GM20000 (cell line): Measurements from ENCODE around the gene TK2.
"Not testable (repeated sequence)": the region's sequence is repeated elsewhere in the genome, so short reads cannot be mapped to it uniquely, and the experiment has no call there.

Experiments used
- DNase-seq: peaks from one replicate; pipeline ENCODE4 v3.0.0; 2012; ENCODE audit warnings: low spot score
- TF ChIP-seq, protein P1 (sequence below): IDR thresholded peaks from 2 replicates; pipeline ENCODE4 v1.5.1; 2012; ENCODE audit warnings: mild to moderate bottlenecking, control low read depth; ENCODE audit errors: extremely low read depth, missing control alignments

Gene TK2

DNA sequence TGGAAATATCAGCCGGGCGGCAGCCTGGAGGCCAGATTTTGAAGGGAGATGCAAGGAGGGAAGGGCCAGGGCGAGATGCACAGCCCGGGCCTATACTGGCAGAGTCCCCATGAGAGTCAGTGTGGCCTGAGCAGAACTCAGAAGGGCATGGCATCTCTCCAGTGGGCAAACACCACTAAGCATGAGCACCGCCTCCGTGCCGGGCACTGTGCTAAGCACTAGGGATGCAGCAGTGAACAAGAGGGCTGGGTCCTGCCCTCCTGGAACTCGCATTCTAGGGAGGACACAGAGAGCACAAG lies 33.5 kb downstream of the TK2 start:
- TF ChIP-seq, protein P1, sequence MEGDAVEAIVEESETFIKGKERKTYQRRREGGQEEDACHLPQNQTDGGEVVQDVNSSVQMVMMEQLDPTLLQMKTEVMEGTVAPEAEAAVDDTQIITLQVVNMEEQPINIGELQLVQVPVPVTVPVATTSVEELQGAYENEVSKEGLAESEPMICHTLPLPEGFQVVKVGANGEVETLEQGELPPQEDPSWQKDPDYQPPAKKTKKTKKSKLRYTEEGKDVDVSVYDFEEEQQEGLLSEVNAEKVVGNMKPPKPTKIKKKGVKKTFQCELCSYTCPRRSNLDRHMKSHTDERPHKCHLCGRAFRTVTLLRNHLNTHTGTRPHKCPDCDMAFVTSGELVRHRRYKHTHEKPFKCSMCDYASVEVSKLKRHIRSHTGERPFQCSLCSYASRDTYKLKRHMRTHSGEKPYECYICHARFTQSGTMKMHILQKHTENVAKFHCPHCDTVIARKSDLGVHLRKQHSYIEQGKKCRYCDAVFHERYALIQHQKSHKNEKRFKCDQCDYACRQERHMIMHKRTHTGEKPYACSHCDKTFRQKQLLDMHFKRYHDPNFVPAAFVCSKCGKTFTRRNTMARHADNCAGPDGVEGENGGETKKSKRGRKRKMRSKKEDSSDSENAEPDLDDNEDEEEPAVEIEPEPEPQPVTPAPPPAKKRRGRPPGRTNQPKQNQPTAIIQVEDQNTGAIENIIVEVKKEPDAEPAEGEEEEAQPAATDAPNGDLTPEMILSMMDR: no peak
- no peak for DNase-seq

DNA sequence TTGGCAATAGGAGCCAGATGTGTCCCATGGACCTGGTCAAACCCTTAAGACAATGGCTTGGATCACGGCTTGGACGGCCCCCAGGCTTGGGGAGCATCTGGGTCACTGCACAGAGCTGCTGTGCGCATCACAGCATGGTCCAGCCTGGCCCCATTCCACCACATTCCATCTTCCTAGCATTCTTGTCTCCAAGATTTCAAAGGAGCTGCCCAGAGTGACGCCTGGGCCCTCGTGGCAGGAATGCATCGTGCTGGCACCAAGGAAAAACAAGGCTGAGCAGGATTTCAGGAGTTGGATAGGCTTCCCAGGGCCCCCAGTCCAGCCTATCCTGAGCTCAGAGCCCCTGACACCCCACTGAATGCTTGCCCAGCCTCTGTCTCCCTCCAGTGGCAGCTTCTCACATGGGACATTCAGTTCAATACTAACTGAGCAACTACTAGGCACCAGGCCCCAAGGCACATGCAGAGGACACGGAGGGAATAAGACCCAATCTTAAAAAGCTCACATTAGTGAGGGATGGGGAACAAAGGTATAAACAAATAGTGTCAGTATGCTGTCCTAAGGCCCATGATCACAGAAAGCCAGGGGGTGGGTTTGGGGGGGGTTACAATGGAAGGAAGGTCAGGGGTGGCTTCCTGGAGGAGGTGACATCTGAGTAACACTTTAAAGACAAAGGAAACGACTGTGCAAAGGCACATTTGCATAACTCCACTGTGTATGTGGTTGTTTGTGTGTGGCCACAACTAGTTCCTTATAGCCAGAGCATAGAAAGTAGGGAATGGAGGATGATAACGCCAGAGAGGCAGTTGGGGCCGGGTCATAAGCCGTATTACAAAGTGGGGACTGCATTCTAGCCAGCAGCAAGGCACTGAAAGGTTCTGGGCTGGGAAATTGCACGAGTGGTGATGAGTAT lies 34.1 kb downstream of the TK2 start:
- DNase-seq: no peak
- TF ChIP-seq, protein P1: peak; percentile 25

GRCh38 chr16:66514980-66515595 lies 34.8 kb downstream of the TK2 start:
- DNase-seq: not testable (repeated sequence)

DNA sequence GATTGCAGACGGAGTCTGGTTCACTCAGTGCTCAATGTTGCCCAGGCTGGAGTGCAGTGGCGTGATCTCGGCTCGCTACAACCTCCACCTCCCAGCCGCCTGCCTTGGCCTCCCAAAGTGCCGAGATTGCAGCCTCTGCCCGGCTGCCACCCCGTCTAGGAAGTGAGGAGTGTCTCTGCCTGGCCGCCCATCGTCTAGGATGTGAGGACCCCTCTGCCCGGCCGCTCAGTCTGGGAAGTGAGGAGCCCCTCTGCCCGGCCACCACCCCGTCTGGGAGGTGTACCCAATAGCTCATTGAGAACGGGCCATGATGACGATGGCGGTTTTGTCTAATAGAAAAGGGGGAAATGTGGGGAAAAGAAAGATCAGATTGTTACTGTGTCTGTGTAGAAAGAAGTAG lies 35.5 kb downstream of the TK2 start:
- DNase-seq: not testable (repeated sequence)

- TF ChIP-seq, protein P1: no peak
- no peak for DNase-seq
These were observed 36.7 kb downstream of the TK2 start for GRCh38 chr16:66513111-66513723.

GRCh38 chr16:66512272-66513110 lies 37.4 kb downstream of the TK2 start:
- no peak for DNase-seq

DNA sequence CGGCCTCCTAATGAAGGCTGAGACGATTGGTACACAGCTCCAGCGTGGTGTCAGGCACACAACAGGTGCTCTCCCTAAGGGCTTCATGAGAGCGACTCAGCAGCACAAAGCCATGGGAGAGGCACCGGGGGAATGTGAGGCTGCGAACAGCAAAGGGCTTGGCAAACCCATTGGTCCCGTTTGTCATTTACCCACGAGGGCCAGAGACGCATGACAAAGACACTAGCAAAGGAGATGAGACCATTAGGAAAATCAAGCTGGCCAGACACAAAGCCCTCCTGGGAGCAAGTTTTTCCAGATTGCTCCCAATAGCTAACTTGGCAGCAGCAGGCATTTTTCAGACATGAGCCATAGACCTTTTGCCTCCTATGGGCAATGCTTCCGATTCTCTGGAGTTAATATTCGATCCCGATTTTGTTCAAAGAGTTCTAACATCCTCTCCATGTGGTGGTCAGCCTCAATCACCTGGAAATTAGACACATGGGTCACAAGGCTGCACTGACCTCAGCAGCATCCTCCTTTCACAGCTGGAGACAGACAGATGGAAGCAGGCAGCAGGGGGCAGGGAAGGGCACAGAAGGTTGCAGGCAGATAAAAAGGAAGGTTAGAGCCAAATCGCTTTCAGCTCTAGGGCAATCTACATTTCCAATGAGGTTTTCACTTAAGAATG lies 38.2 kb downstream of the TK2 start:
- DNase-seq: no peak
- TF ChIP-seq, protein P1: no peak

More at GRCh38 chr16:66512272-66513110, 37.4 kb downstream of the TK2 start:
- TF ChIP-seq, protein P1: no peak
